Neural cell (in vitro differentiated cells): ENCODE data around the gene TRABD2B. TPM values are rescaled to one million over a fixed set of nuclear protein-coding genes. Genes with fewer than 3 reads are reported as not detected.

Experiments
- H2AFZ ChIP-seq: fragments of 200-600, 300-800 bp; sonication (generic), shearing (Covaris generic); 2 replicates; pipeline ENCODE4 v1.6.0; 2014; ENCODE audit warnings: low read depth, mild to moderate bottlenecking, antibody characterized with exemption, low read length, moderate library complexity
- H3F3A ChIP-seq: fragments of 200-600 bp; shearing (Covaris generic); 2 replicates; pipeline ENCODE4 v1.6.1; 2016; ENCODE audit warnings: mild to moderate bottlenecking, moderate library complexity, mixed read lengths, antibody characterized with exemption, low read length; ENCODE audit not compliant: insufficient read depth, poor library complexity, severe bottlenecking
- H3K27ac ChIP-seq: fragments of 200-600, 300-800 bp; sonication (generic), shearing (Covaris generic); 2 replicates; pipeline ENCODE4 v1.5.1; 2014; ENCODE audit warnings: mild to moderate bottlenecking, low read length, moderate library complexity
- H3K27me3 ChIP-seq: fragments of 300-800, 200-600 bp; sonication (generic), shearing (Covaris generic); 2 replicates; pipeline ENCODE4 v1.6.0; 2014; ENCODE audit warnings: mild to moderate bottlenecking, low read depth, low read length, moderate library complexity; ENCODE audit not compliant: insufficient read depth
- H3K36me3 ChIP-seq: fragments of 300-800, 200-600 bp; sonication (generic), shearing (Covaris generic); 2 replicates; pipeline ENCODE4 v1.5.1; 2014; ENCODE audit warnings: mild to moderate bottlenecking, antibody characterized with exemption, low read length, moderate library complexity; ENCODE audit not compliant: insufficient read depth
- H3K4me2 ChIP-seq: fragments of 300-800, 200-600 bp; sonication (generic), shearing (Covaris generic); 2 replicates; pipeline ENCODE4 v1.6.0; 2014; ENCODE audit warnings: mild to moderate bottlenecking, low read length
- H3K4me3 ChIP-seq: fragments of 300-800, 200-600 bp; sonication (generic), shearing (Covaris generic); 2 replicates; pipeline ENCODE4 v1.5.1; 2014; ENCODE audit warnings: mild to moderate bottlenecking, low read length, moderate library complexity
- H3K79me2 ChIP-seq: fragments of 200-600 bp; shearing (Covaris generic); replicated peaks from 2 replicates; pipeline ENCODE4 v1.6.0; 2014; ENCODE audit warnings: mild to moderate bottlenecking, low read length, moderate library complexity; ENCODE audit not compliant: insufficient read depth
- H3K9ac ChIP-seq: fragments of 300-800, 200-600 bp; sonication (generic), shearing (Covaris generic); 2 replicates; pipeline ENCODE4 v1.6.1; 2016; ENCODE audit warnings: mild to moderate bottlenecking, low read length, mixed read lengths
- H3K9me2 ChIP-seq: fragments of 200-600 bp; shearing (Covaris generic); 2 replicates; pipeline ENCODE4 v1.6.1; 2016; ENCODE audit warnings: mild to moderate bottlenecking, low read length, mixed read lengths; ENCODE audit not compliant: insufficient read depth
- H3K9me3 ChIP-seq: fragments of 200-600, 300-800 bp; sonication (generic), shearing (Covaris generic); 2 replicates; pipeline ENCODE4 v1.6.1; 2016; ENCODE audit warnings: mild to moderate bottlenecking, mixed run types, low read length, moderate library complexity, mixed read lengths
- H4K20me1 ChIP-seq: fragments of 200-600 bp; shearing (Covaris generic); 2 replicates; pipeline ENCODE4 v1.6.1; 2016; ENCODE audit warnings: mild to moderate bottlenecking, mixed run types; ENCODE audit not compliant: insufficient read depth
- CTCF ChIP-seq: fragments of 450-650 bp; IDR thresholded peaks from 2 replicates; pipeline ENCODE4 v1.5.1; 2014; ENCODE audit warnings: antibody characterized with exemption, mild to moderate bottlenecking, moderate library complexity; ENCODE audit not compliant: poor library complexity, severe bottlenecking
- EP300 ChIP-seq: fragments of 450-650 bp; conservative IDR thresholded peaks from 2 replicates; pipeline ENCODE4 v1.6.1; 2014; ENCODE audit warnings: antibody characterized with exemption, mild to moderate bottlenecking, moderate library complexity; ENCODE audit not compliant: poor library complexity, severe bottlenecking
- EZH2 ChIP-seq: fragments of 200-600, 300-800 bp; shearing (Covaris generic), sonication (generic); IDR thresholded peaks from 2 replicates; pipeline ENCODE4 v1.6.1; 2014; ENCODE audit warnings: antibody characterized with exemption, low read length, borderline replicate concordance, mild to moderate bottlenecking; ENCODE audit not compliant: insufficient read depth, poor library complexity, severe bottlenecking
- MXI1 ChIP-seq: fragments of 450-650 bp; conservative IDR thresholded peaks from 2 replicates; pipeline ENCODE4 v1.6.1; 2014; ENCODE audit warnings: antibody characterized with exemption, mild to moderate bottlenecking; ENCODE audit not compliant: poor library complexity, severe bottlenecking
- POLR2AphosphoS5 ChIP-seq: IDR thresholded peaks from 2 replicates; pipeline ENCODE4 v1.6.1; 2012
- RAD21 ChIP-seq: fragments of 450-650 bp; conservative IDR thresholded peaks from 2 replicates; pipeline ENCODE4 v1.6.1; 2014; ENCODE audit warnings: antibody characterized with exemption, mild to moderate bottlenecking, moderate library complexity
- SMC3 ChIP-seq: fragments of 450-650 bp; conservative IDR thresholded peaks from 2 replicates; pipeline ENCODE4 v1.6.1; 2014; ENCODE audit warnings: antibody characterized with exemption, mild to moderate bottlenecking, moderate library complexity; ENCODE audit not compliant: poor library complexity
- TAF1 ChIP-seq: IDR thresholded peaks from 2 replicates; pipeline ENCODE4 v1.6.1; 2012; ENCODE audit warnings: low read depth
- polyA plus RNA-seq: library from polyadenylated mRNA; depleted of rRNA; stranded (reverse); fragments of >200 nt; gene quantifications from 2 replicates; pipeline ENCODE4 v1.2.3, GENCODE V29; 2014

TRABD2B gene
- polyA plus RNA-seq, 1 donor from 2014 or later: 0.02 TPM

- Histone ChIP-seq H3K36me3 (no peaks in the 10 kb centered on the region), H3K9me3 (no peaks in the 10 kb centered on the region), H3K27me3 (no peaks in the 10 kb centered on the region), H2AFZ (no peak overlapping the region), H3K9me2 (no peaks in the 10 kb centered on the region), H4K20me1 (no peaks in the 10 kb centered on the region), H3K9ac (no peak overlapping the region), H3F3A (no peaks in the 10 kb centered on the region), H3K4me2 (no peak overlapping the region), H3K27ac (no peak overlapping the region), H3K4me3 (no peak overlapping the region), H3K79me2 (no peaks in the 10 kb centered on the region)
- no peak for TF ChIP-seq RAD21
- TF ChIP-seq CTCF: no peak
- no peak for TF ChIP-seq EP300
- TF ChIP-seq MXI1: no peak
- TF ChIP-seq POLR2AphosphoS5: no peak
- no peak for TF ChIP-seq TAF1
- TF ChIP-seq SMC3: no peak
- no peak for TF ChIP-seq EZH2
Measured at GRCh38 chr1:47796626-47797025, 200.6 kb downstream of the TRABD2B start.

- Histone ChIP-seq H2AFZ (no peak overlapping the region), H3K36me3 (no peaks in the 10 kb centered on the region), H3K9me3 (no peaks in the 10 kb centered on the region), H4K20me1 (no peaks in the 10 kb centered on the region), H3K27me3 (no peaks in the 10 kb centered on the region), H3K4me2 (no peak overlapping the region), H3F3A (no peaks in the 10 kb centered on the region), H3K4me3 (no peak overlapping the region), H3K9ac (no peak overlapping the region), H3K27ac (no peak overlapping the region), H3K79me2 (no peaks in the 10 kb centered on the region), H3K9me2 (no peaks in the 10 kb centered on the region)
- TF ChIP-seq RAD21 (no peak), SMC3 (no peak), EZH2 (no peak), CTCF (no peak)
Measured at GRCh38 chr1:47795102-47795501, 202.1 kb downstream of the TRABD2B start.

GRCh38 chr1:47794530-47794929, 202.7 kb downstream of the TRABD2B start:
- Histone ChIP-seq H3K9me2 (no peaks in the 10 kb centered on the region), H3K9ac (no peak overlapping the region), H3K36me3 (no peaks in the 10 kb centered on the region), H3K4me3 (no peak overlapping the region), H3K9me3 (no peaks in the 10 kb centered on the region), H3K79me2 (no peaks in the 10 kb centered on the region), H2AFZ (no peak overlapping the region), H3K27ac (no peak overlapping the region), H3K27me3 (no peaks in the 10 kb centered on the region), H3K4me2 (no peak overlapping the region), H4K20me1 (no peaks in the 10 kb centered on the region), H3F3A (no peaks in the 10 kb centered on the region)
- TF ChIP-seq EZH2 (no peak), POLR2AphosphoS5 (no peak), RAD21 (no peak), TAF1 (no peak), CTCF (no peak), MXI1 (no peak), EP300 (no peak)
